H9 (cell line): ENCODE results near the gene THSD4. TPM values are rescaled to one million over a fixed set of nuclear protein-coding genes. Genes with fewer than 3 reads are reported as not detected.

Experiments
- DNase-seq: peaks from one replicate; pipeline ENCODE4 v3.0.0-alpha.2; 2017
- H2AFZ ChIP-seq: one replicate; pipeline ENCODE4 v1.6.1; 2013; ENCODE audit warnings: mild to moderate bottlenecking, low read length, control low read depth, moderate library complexity
- H2AK5ac ChIP-seq: 2 replicates; pipeline ENCODE4 v1.6.1; 2013; ENCODE audit warnings: low read length, control low read depth, mixed read lengths; ENCODE audit not compliant: insufficient read length
- H2BK120ac ChIP-seq: one replicate; pipeline ENCODE4 v1.6.1; 2013; ENCODE audit warnings: low read depth, mild to moderate bottlenecking, low read length, control low read depth, inconsistent platforms; ENCODE audit not compliant: poor library complexity, severe bottlenecking
- H2BK12ac ChIP-seq: 2 replicates; pipeline ENCODE4 v1.6.1; 2013; ENCODE audit warnings: low read length, control low read depth, mixed read lengths, low read depth; ENCODE audit not compliant: insufficient read length
- H2BK15ac ChIP-seq: 2 replicates; pipeline ENCODE4 v1.6.1; 2013; ENCODE audit warnings: low read depth, low read length, control low read depth
- H2BK20ac ChIP-seq: one replicate; pipeline ENCODE4 v1.6.1; 2013; ENCODE audit warnings: low read depth, mild to moderate bottlenecking, low read length, control low read depth, inconsistent platforms; ENCODE audit not compliant: poor library complexity, severe bottlenecking
- H2BK5ac ChIP-seq: 2 replicates; pipeline ENCODE4 v1.6.1; 2013; ENCODE audit warnings: low read length, control low read depth, mixed read lengths; ENCODE audit not compliant: insufficient read length
- H3K14ac ChIP-seq: 2 replicates; pipeline ENCODE4 v1.6.1; 2013; ENCODE audit warnings: low read length, control low read depth; ENCODE audit not compliant: insufficient read depth
- H3K18ac ChIP-seq: 2 replicates; pipeline ENCODE4 v1.6.1; 2013; ENCODE audit warnings: low read depth, mild to moderate bottlenecking, mixed read lengths, low read length, control low read depth; ENCODE audit not compliant: insufficient read length
- H3K23ac ChIP-seq: 2 replicates; pipeline ENCODE4 v1.6.1; 2013; ENCODE audit warnings: low read length, control low read depth, mixed read lengths, low read depth; ENCODE audit not compliant: insufficient read length
- H3K23me2 ChIP-seq: 2 replicates; pipeline ENCODE4 v1.6.1; 2013; ENCODE audit warnings: low read depth, mild to moderate bottlenecking, mixed read lengths, low read length, control low read depth; ENCODE audit not compliant: insufficient read length, poor library complexity, severe bottlenecking
- H3K27ac ChIP-seq: 2 replicates; pipeline ENCODE4 v1.5.1; 2013; ENCODE audit warnings: low read length, control low read depth, mixed read lengths, low read depth; ENCODE audit not compliant: insufficient read length
- H3K27me3 ChIP-seq: 2 replicates; pipeline ENCODE4 v1.6.1; 2013; ENCODE audit warnings: low read length, control low read depth, inconsistent platforms; ENCODE audit not compliant: insufficient read depth
- H3K4ac ChIP-seq: 2 replicates; pipeline ENCODE4 v1.6.1; 2013; ENCODE audit warnings: low read depth, mild to moderate bottlenecking, control low read depth, inconsistent platforms, low read length, moderate library complexity
- H3K4me1 ChIP-seq: 2 replicates; pipeline ENCODE4 v1.6.1; 2013; ENCODE audit warnings: low read length, control low read depth, inconsistent platforms; ENCODE audit not compliant: insufficient read depth
- H3K4me2 ChIP-seq: 2 replicates; pipeline ENCODE4 v1.6.1; 2013; ENCODE audit warnings: low read length, control low read depth, mixed read lengths; ENCODE audit not compliant: insufficient read length, insufficient read depth
- H3K56ac ChIP-seq: 2 replicates; pipeline ENCODE4 v1.6.1; 2013; ENCODE audit warnings: low read depth, mild to moderate bottlenecking, mixed read lengths, low read length, control low read depth; ENCODE audit not compliant: insufficient read length
- H3K79me1 ChIP-seq: 2 replicates; pipeline ENCODE4 v1.6.1; 2013; ENCODE audit warnings: low read depth, mild to moderate bottlenecking, moderate library complexity, low read length, control low read depth, inconsistent platforms; ENCODE audit not compliant: insufficient read depth, poor library complexity, severe bottlenecking
- H3K79me2 ChIP-seq: 2 replicates; pipeline ENCODE4 v1.6.1; 2013; ENCODE audit warnings: low read length, control low read depth, inconsistent platforms; ENCODE audit not compliant: insufficient read depth
- H3K9ac ChIP-seq: 2 replicates; pipeline ENCODE4 v1.6.1; 2013; ENCODE audit warnings: low read length, control low read depth, mixed read lengths; ENCODE audit not compliant: insufficient read length; ENCODE audit errors: extremely low read depth
- H3K9me3 ChIP-seq: one replicate; pipeline ENCODE4 v1.6.1; 2013; ENCODE audit warnings: low read depth, low read length, inconsistent platforms; ENCODE audit not compliant: control insufficient read depth
- H3T11ph ChIP-seq: one replicate; pipeline ENCODE4 v1.6.1; 2013; ENCODE audit warnings: mild to moderate bottlenecking, low read length, control low read depth, inconsistent platforms
- H4K20me1 ChIP-seq: one replicate; pipeline ENCODE4 v1.6.1; 2013; ENCODE audit not compliant: control insufficient read depth, insufficient read length, insufficient read depth
- H4K5ac ChIP-seq: 2 replicates; pipeline ENCODE4 v1.6.1; 2013; ENCODE audit warnings: low read depth, mild to moderate bottlenecking, mixed read lengths, low read length, control low read depth; ENCODE audit not compliant: insufficient read length
- H4K8ac ChIP-seq: replicated peaks from 2 replicates; pipeline ENCODE4 v1.6.1; 2013; ENCODE audit warnings: low read length, control low read depth, mixed read lengths, low read depth; ENCODE audit not compliant: insufficient read length
- H4K91ac ChIP-seq: 2 replicates; pipeline ENCODE4 v1.6.1; 2013; ENCODE audit warnings: low read depth, mild to moderate bottlenecking, moderate library complexity, mixed read lengths, low read length, control low read depth; ENCODE audit not compliant: insufficient read length
- H3K27ac Mint-ChIP-seq, 3 experiments: 2 replicates in 2 of 3; 3 replicates in 1 of 3; pipeline ENCODE4 v1.8.0; 2020 to 2021; ENCODE audit warnings: mixed read lengths in 3 of 3, mild to moderate bottlenecking in 1 of 3, moderate library complexity in 1 of 3
- H3K27me3 Mint-ChIP-seq: 2 replicates; pipeline ENCODE4 v1.8.0; 2021; ENCODE audit warnings: low read depth, mild to moderate bottlenecking, moderate library complexity, mixed read lengths
- H3K36me3 Mint-ChIP-seq, 3 experiments: 2 replicates in 2 of 3; 3 replicates in 1 of 3; pipeline ENCODE4 v1.8.0; 2020 to 2021; ENCODE audit warnings: low read depth in 3 of 3, mixed read lengths in 3 of 3; ENCODE audit not compliant: insufficient read depth in 1 of 3
- H3K4me1 Mint-ChIP-seq, 2 experiments: 2 replicates each; pipeline ENCODE4 v1.8.0; 2020; ENCODE audit warnings: mixed read lengths in 2 of 2
- H3K4me3 Mint-ChIP-seq, 2 experiments: 2 replicates in 1 of 2; 3 replicates in 1 of 2; pipeline ENCODE4 v1.8.0; 2020 to 2021; ENCODE audit warnings: mild to moderate bottlenecking in 2 of 2, mixed read lengths in 2 of 2, moderate library complexity in 1 of 2
- H3K9me3 Mint-ChIP-seq, 2 experiments: 2 replicates in 1 of 2; 3 replicates in 1 of 2; pipeline ENCODE4 v1.8.0; 2020; ENCODE audit warnings: mild to moderate bottlenecking in 2 of 2, mixed read lengths in 2 of 2, moderate library complexity in 1 of 2
- WGBS: extraction: QIAGEN DNeasy Blood & Tissue Kit; methylation state at CpG from one replicate; pipeline ENCODE4 v1.1.7; 2013; ENCODE audit warnings: missing lambda C conversion rate, low lambda C conversion rate, mixed read lengths; ENCODE audit not compliant: insufficient read length; ENCODE audit errors: extremely low coverage; 5-methylcytosine and 5-hydroxymethylcytosine counted together
- total RNA-seq: library from RNA; stranded (reverse); gene quantifications from 2 replicates; pipeline ENCODE4 v1.2.1, GENCODE V29; 2021
- TF ChIP-seq, protein P1 (sequence below): fragments of 200-600 bp; sonication (generic); conservative IDR thresholded peaks from 3 replicates; pipeline ENCODE4 v1.8.0; 2021; ENCODE audit warnings: antibody characterized with exemption, mild to moderate bottlenecking

THSD4 gene
- total RNA-seq, 1 experiment from 2014 or later: 5.5 TPM

DNA sequence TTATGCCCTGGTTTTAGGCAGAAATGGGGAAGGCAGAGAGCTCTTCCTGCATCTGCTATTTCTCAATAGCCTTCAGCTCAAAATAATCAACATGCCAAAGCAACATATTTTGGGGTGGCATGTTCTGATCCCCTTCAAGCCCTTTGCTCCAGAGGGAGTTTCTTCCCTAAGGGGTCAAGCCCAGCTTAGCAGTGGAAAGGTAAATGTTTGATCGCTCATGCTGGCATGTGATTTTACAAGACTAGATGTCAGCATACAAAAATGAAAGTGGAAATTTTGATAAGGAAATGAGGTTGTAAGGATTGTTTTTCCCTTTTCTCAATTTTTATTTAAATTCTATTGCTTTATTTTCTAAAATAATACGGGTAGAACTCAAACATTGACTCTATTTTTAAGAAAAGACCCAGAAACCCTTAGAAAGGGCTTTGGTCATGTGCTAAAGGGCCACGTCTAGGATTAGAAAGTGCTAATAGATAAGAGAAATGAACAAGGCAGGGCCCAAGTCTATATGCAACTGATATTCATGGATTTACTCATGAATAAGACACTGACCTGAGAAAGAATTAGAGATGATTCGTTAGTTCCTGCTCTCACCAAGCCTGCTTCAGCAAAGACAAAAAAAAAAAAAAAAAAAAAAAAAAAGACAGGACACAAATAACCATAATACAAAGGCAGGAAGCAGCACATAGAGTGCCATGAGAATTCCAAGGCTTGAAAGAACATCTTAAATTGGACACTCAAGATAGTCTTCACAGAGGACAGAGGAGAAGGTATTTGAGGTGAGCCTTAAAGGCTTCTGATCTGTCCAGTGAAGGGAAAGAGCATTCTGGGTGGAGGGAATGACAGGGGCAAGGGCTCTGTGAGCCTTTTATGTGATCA, 640.1 kb downstream of the THSD4 start:
- H3K9ac ChIP-seq: no peak overlapping the region
- H4K8ac ChIP-seq: no peak overlapping the region
- H3K27ac Mint-ChIP-seq: no peak overlapping the region
- no peak overlapping the region for H3K4me3 Mint-ChIP-seq
- no CpG with 5 or more reads among the region's 4 CpGs for WGBS
- no peak overlapping the region for H3K27ac ChIP-seq
- no peak overlapping the region for H2BK5ac ChIP-seq
- H2BK12ac ChIP-seq: no peak overlapping the region
- peaks cover 4% of the 10 kb centered on the region for H4K20me1 ChIP-seq
- no peak overlapping the region for H3K56ac ChIP-seq
- H3K79me2 ChIP-seq: no peaks in the 10 kb centered on the region
- H3K9me3 Mint-ChIP-seq: peaks cover 0 to under 1% of the 10 kb centered on the region in 2 experiments; a peak in 1 of 5 replicates
- no peak overlapping the region for H3K14ac ChIP-seq
- no peak overlapping the region for H2BK15ac ChIP-seq
- H3K4me1 ChIP-seq: no peaks in the 10 kb centered on the region
- no peaks in the 10 kb centered on the region for H3K23me2 ChIP-seq
- H3T11ph ChIP-seq: no peak overlapping the region
- no peak overlapping the region for H2AFZ ChIP-seq
- no peaks in the 10 kb centered on the region for H3K79me1 ChIP-seq
- no peak for DNase-seq
- H2AK5ac ChIP-seq: no peak overlapping the region
- H3K4me1 Mint-ChIP-seq: no peaks in the 10 kb centered on the region
- no peak overlapping the region for H4K91ac ChIP-seq
- no peaks in the 10 kb centered on the region for H3K9me3 ChIP-seq
- no peaks in the 10 kb centered on the region for H3K27me3 Mint-ChIP-seq
- no peak overlapping the region for H3K18ac ChIP-seq
- peaks cover 3 to 7% (median 4%) of the 10 kb centered on the region in 3 experiments; a peak in 6 of 7 replicates for H3K36me3 Mint-ChIP-seq
- TF ChIP-seq, protein P1, sequence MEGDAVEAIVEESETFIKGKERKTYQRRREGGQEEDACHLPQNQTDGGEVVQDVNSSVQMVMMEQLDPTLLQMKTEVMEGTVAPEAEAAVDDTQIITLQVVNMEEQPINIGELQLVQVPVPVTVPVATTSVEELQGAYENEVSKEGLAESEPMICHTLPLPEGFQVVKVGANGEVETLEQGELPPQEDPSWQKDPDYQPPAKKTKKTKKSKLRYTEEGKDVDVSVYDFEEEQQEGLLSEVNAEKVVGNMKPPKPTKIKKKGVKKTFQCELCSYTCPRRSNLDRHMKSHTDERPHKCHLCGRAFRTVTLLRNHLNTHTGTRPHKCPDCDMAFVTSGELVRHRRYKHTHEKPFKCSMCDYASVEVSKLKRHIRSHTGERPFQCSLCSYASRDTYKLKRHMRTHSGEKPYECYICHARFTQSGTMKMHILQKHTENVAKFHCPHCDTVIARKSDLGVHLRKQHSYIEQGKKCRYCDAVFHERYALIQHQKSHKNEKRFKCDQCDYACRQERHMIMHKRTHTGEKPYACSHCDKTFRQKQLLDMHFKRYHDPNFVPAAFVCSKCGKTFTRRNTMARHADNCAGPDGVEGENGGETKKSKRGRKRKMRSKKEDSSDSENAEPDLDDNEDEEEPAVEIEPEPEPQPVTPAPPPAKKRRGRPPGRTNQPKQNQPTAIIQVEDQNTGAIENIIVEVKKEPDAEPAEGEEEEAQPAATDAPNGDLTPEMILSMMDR: no peak
- no peak overlapping the region for H3K4me2 ChIP-seq
- H3K4ac ChIP-seq: no peak overlapping the region
- no peak overlapping the region for H4K5ac ChIP-seq
- H3K23ac ChIP-seq: no peak overlapping the region
- no peaks in the 10 kb centered on the region for H3K27me3 ChIP-seq
- H2BK120ac ChIP-seq: no peak overlapping the region
- H2BK20ac ChIP-seq: no peak overlapping the region
